OCI-LY1 (cell line): ENCODE results near the gene EML4.

Source experiments
- CTCF ChIP-seq: fragments of 200-600 bp; sonication (generic), shearing (Covaris generic); IDR thresholded peaks from 2 replicates; pipeline ENCODE4 v1.5.1; 2017; ENCODE audit warnings: mild to moderate bottlenecking, antibody characterized with exemption, low read length, moderate library complexity, mixed read lengths
- EZH2 ChIP-seq: fragments of 200-600 bp; sonication (generic), shearing (Covaris generic); IDR thresholded peaks from 2 replicates; pipeline ENCODE4 v1.8.0; 2017; ENCODE audit warnings: borderline replicate concordance, mixed run types, mild to moderate bottlenecking, antibody characterized with exemption, low read length, moderate library complexity, mixed read lengths

- TF ChIP-seq CTCF (no peak), EZH2 (no peak)
Observed at GRCh38 chr2:42171396-42171980, 2.3 kb downstream of the EML4 start.
